GM21360 (cell line): ENCODE results near the gene KCND2.

ENCODE experiments used
- ATAC-seq: cut with Tn5 transposase; IDR thresholded peaks from one replicate; pipeline ENCODE4 v1.9.1; 2021; ENCODE audit warnings: mild to moderate bottlenecking, moderate library complexity; ENCODE audit not compliant: unreplicated experiment

Gene KCND2

GRCh38 chr7:120405652-120406051 lies 132.7 kb downstream of the KCND2 start:
- no peak for ATAC-seq

DNA sequence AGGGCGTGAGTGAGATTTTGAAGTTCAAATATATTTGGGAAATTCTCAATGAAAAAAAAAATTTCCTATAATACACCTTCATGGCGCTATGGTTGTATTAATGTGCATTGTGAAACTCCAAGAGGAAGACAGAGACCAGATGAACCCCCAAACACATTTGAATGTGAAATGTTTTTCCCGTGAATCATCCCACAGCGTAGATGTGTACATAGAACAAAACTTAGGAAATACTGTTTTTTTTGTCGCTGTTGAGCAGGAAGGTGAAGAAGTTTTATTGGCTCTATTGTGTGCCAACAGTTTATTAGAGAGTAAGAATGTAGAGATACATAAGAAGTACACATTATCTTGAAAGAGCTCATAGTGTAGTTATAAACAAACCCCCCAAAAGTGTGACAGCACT lies 134.0 kb downstream of the KCND2 start:
- no peak for ATAC-seq

GRCh38 chr7:120412139-120413050 lies 139.4 kb downstream of the KCND2 start:
- ATAC-seq: peak; percentile 86

DNA sequence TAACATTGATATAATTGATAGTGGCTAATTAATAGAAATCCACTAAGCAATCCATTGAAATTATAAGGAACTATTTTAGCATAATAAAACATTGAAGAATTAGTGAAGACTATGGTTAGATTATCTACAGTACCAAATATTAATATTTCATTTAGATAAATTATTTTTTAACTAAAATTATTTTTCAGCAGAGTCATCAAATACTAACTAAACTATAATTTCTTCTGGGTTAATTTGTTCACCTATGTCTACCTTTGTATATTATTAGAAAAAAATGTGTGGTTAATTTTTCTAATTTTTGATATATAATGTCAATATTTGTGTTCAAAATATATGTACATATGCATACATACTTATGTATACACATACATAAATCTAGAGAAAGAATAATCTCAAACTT lies 140.2 kb downstream of the KCND2 start:
- ATAC-seq: no peak

- ATAC-seq: no peak
These were observed 144.4 kb downstream of the KCND2 start for GRCh38 chr7:120417244-120417979.

GRCh38 chr7:120421151-120421651 lies 148.2 kb downstream of the KCND2 start:
- ATAC-seq: peak; percentile 96

- peak; percentile 42 for ATAC-seq
These were observed 158.0 kb downstream of the KCND2 start for GRCh38 chr7:120431016-120431415.

- ATAC-seq: no peak
These were observed 163.6 kb downstream of the KCND2 start for GRCh38 chr7:120436487-120437060.

GRCh38 chr7:120441850-120442249 lies 168.9 kb downstream of the KCND2 start:
- peak; percentile 85 for ATAC-seq

- ATAC-seq: peak; percentile 47
These were observed 169.9 kb downstream of the KCND2 start for GRCh38 chr7:120442838-120443237.

DNA sequence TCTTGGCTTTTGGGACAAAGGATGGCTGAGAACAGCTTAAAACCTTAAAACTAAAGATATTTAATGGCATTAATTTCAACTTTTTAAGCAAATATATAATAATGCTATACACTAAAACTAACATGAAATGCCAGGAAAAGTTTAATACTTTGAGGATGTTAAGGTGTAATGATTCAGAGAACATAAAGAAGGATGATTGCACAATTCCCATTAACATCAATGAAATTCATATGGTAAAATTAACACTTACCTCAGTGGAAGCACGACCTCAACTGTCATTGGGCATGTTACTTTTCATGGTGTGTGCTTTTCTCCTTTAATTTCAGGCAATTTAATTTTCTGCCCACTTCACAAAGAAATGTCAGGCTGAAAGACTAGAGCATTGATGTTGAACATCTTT lies 171.7 kb downstream of the KCND2 start:
- no peak for ATAC-seq

DNA sequence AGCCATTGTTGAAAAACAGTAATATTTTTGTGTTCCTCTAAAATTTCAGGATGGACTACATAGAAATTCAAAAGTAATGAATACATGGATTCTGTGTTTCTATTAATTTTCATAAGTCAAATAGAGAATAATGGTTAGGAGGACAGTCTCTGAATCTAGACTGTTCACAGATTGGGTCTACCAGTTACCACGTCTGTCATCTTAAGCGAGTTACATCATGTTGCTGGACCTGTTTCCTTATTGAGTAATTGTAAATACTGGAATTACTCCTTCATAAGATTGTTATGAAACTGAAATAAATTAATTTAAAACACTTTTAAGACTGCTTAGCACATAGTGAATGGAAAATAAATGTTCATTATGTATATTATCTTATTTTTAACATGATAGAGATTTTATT lies 172.3 kb downstream of the KCND2 start:
- ATAC-seq: no peak

DNA sequence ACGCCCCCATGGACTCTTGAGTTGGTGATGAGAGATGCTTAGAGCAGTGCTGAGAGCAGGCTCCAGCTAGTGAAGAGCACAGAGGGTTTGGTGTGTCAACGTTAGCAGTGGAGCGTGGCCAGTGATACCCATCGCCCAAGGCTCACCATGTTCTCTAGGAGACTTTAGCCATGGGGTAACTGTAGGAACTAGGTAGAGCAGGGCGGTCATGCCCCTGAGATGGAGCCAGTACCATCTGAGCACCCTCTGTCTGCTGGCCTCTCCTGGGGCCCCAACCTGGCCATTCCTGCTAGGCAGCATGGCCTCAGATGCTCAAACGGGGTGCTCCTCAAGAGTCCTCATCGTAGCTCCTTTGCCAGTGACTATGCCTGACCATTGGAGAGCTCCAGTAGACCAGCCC lies 179.7 kb downstream of the KCND2 start:
- ATAC-seq: no peak

DNA sequence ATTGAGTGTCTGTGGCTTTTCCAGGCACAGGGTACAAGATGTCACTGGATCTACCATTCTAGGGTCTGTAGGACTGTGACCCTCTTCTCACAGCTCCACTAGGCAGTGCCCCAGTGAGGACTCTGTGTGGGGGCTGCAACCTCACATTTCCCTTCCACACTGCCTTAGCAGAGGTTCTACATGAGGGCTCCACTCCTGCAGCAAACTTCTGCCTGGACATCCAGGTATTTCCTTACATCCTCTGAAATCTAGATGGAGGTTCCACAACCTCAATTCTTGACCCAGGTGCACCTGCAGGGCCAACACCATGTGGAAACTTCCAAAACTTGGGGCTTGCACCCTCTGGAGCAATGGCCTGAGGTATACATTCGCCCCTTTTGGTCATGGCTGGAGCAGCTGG lies 183.7 kb downstream of the KCND2 start:
- no peak for ATAC-seq

- no peak for ATAC-seq
These were observed 188.0 kb downstream of the KCND2 start for GRCh38 chr7:120460949-120461348.

DNA sequence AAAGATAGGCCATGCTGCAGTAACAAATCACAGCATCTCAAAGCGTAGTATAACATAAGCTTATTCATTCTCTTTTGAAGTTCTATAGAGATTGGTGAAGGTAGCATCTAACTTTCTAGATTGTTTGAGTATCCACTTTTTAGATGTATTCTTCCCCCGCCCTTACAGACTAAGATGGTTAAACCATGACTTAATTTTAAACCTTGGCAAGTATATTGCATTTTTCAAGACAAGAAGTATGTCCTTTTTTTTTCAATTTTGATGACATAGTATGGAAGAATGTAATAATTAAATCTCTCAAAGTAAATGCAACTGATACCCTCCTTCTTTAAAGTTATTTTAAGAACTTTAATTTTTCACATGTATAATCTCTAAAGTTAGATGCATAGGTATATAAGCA lies 190.0 kb downstream of the KCND2 start:
- no peak for ATAC-seq

GRCh38 chr7:120464104-120464503 lies 191.1 kb downstream of the KCND2 start:
- ATAC-seq: no peak

DNA sequence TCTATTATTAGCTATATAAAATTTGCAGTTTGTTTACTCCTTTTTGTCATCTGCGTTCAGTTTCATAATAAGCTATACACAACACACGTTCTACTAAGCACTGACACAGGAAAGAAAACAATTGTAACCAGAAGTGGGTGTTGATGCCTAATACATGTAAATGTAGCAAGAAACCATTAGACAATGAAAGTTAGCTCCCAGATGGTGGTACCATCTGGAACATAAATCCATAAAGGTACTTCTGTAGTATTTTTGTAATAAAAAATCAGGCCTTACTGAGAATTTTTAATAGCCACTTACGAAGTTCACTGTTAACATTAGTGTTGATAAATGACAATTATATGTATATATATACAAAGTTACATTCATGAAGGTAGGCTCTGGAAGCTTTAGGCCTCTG lies 194.7 kb downstream of the KCND2 start:
- no peak for ATAC-seq

GRCh38 chr7:120468611-120469010 lies 195.6 kb downstream of the KCND2 start:
- no peak for ATAC-seq

- no peak for ATAC-seq
These were observed 199.9 kb downstream of the KCND2 start for GRCh38 chr7:120472892-120473291.

DNA sequence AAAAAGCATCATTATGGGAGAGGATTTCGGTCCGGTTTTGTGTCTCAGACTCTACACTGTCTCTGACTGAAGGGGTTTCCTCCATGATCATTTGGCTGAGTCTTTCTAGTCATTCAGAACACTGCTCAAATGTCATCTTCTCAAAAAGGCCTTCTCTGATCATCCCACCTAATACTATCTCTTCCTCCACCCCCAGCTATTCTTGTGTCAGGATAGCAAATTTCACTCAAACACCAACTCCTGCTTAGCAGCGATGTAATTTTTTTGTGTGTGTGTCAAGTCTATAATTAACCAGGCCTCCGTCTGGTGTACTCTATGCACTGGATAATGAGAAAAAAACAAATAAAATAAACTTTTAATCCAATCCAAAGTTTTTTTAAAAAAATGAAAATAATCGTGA lies 200.4 kb downstream of the KCND2 start:
- ATAC-seq: no peak

GRCh38 chr7:120475994-120476393 lies 203.0 kb downstream of the KCND2 start:
- peak; percentile 69 for ATAC-seq
